HepG2 (cell line): ENCODE results near the gene SHF. TPM values are rescaled to one million over a fixed set of nuclear protein-coding genes. Genes with fewer than 3 reads are reported as not detected.

ENCODE experiments used
- BHLHE40 ChIP-seq: IDR thresholded peaks from 2 replicates; pipeline ENCODE4 v1.6.1; 2011; ENCODE audit warnings: low read length, improper control_type of control experiment
- CCDC6 ChIP-seq: sonication (generic); formaldehyde crosslinking; IDR thresholded peaks from 2 replicates; pipeline ENCODE4 v1.8.1; 2022; ENCODE audit warnings: mild to moderate bottlenecking, missing genetic modification reagents, moderate library complexity
- CENPX ChIP-seq: sonication (generic); formaldehyde crosslinking; IDR thresholded peaks from 2 replicates; pipeline ENCODE4 v1.9.0; 2021; ENCODE audit warnings: mild to moderate bottlenecking, missing genetic modification reagents, moderate library complexity
- CHCHD3 ChIP-seq: sonication (generic); formaldehyde crosslinking; IDR thresholded peaks from 2 replicates; pipeline ENCODE4 v1.8.0; 2022; ENCODE audit warnings: mild to moderate bottlenecking, missing genetic modification reagents, moderate library complexity
- FOXP1 ChIP-seq, 2 experiments: fragments of 450-650 bp in 1 of 2; IDR thresholded peaks; 2 replicates each; pipeline ENCODE4 v1.6.1; 2017 to 2018; ENCODE audit warnings: antibody characterized with exemption in 1 of 2
- HDAC1 ChIP-seq: sonication (generic); formaldehyde crosslinking; IDR thresholded peaks from 2 replicates; pipeline ENCODE4 v1.5.1; 2020; ENCODE audit warnings: mild to moderate bottlenecking, missing genetic modification reagents
- HDAC2 ChIP-seq: sonication (generic); formaldehyde crosslinking; IDR thresholded peaks from 2 replicates; pipeline ENCODE4 v1.4.0; 2020; ENCODE audit warnings: missing genetic modification reagents
- KDM2A ChIP-seq: sonication (generic); formaldehyde crosslinking; IDR thresholded peaks from 2 replicates; pipeline ENCODE4 v1.4.0; 2020; ENCODE audit warnings: low read depth, missing genetic modification reagents, borderline replicate concordance
- KLF6 ChIP-seq: IDR thresholded peaks from 2 replicates; pipeline ENCODE4 v1.8.0; 2016; ENCODE audit warnings: missing biosample characterization, missing genetic modification reagents
- MBD4 ChIP-seq: IDR thresholded peaks from 2 replicates; pipeline ENCODE4 v1.6.1; 2012; ENCODE audit warnings: low read length, inconsistent platforms, borderline replicate concordance
- NAIF1 ChIP-seq: sonication (generic); formaldehyde crosslinking; IDR thresholded peaks from 2 replicates; pipeline ENCODE4 v1.5.0; 2020; ENCODE audit warnings: mild to moderate bottlenecking, missing genetic modification reagents, borderline replicate concordance
- RELA ChIP-seq: sonication (generic); formaldehyde crosslinking; IDR thresholded peaks from 2 replicates; pipeline ENCODE4 v1.4.0; 2020; ENCODE audit warnings: missing genetic modification reagents
- SMC3 ChIP-seq: IDR thresholded peaks from 2 replicates; pipeline ENCODE4 v1.6.1; 2011; ENCODE audit warnings: low read length, improper control_type of control experiment
- SMYD3 ChIP-seq: sonication (generic); formaldehyde crosslinking; IDR thresholded peaks from 2 replicates; pipeline ENCODE4 v1.8.1; 2023; ENCODE audit warnings: mild to moderate bottlenecking, missing genetic modification reagents
- SRY ChIP-seq: sonication (generic); formaldehyde crosslinking; IDR thresholded peaks from 2 replicates; pipeline ENCODE4 v1.8.0; 2022; ENCODE audit warnings: mild to moderate bottlenecking, missing genetic modification reagents
- TARDBP ChIP-seq: sonication (generic); formaldehyde crosslinking; IDR thresholded peaks from 2 replicates; pipeline ENCODE4 v1.8.0; 2022; ENCODE audit warnings: mild to moderate bottlenecking, missing genetic modification reagents
- TEAD3 ChIP-seq: optimal IDR thresholded peaks from 2 replicates; pipeline ENCODE3; 2016; ENCODE audit warnings: borderline replicate concordance
- THAP11 ChIP-seq: IDR thresholded peaks from 2 replicates; pipeline ENCODE4 v1.6.1; 2016; ENCODE audit warnings: missing biosample characterization, missing genetic modification reagents
- THAP8 ChIP-seq: sonication (generic); formaldehyde crosslinking; IDR thresholded peaks from 2 replicates; pipeline ENCODE4 v1.5.1; 2020; ENCODE audit warnings: missing genetic modification reagents, mild to moderate bottlenecking, borderline replicate concordance
- ZBTB46 ChIP-seq: sonication (generic); formaldehyde crosslinking; IDR thresholded peaks from 2 replicates; pipeline ENCODE4 v1.4.0; 2020; ENCODE audit warnings: mild to moderate bottlenecking, missing genetic modification reagents, borderline replicate concordance
- ZBTB7B ChIP-seq: sonication (generic); formaldehyde crosslinking; IDR thresholded peaks from 2 replicates; pipeline ENCODE4 v1.4.0; 2020; ENCODE audit warnings: missing genetic modification reagents
- ZNF225 ChIP-seq: sonication (generic); formaldehyde crosslinking; IDR thresholded peaks from 2 replicates; pipeline ENCODE4 v1.4.0; 2020; ENCODE audit warnings: mild to moderate bottlenecking, missing genetic modification reagents
- ZNF274 ChIP-seq: sonication (generic); formaldehyde crosslinking; IDR thresholded peaks from 2 replicates; pipeline ENCODE4 v1.5.1; 2020; ENCODE audit warnings: mild to moderate bottlenecking, missing genetic modification reagents
- ZNF557 ChIP-seq: sonication (generic); formaldehyde crosslinking; IDR thresholded peaks from 2 replicates; pipeline ENCODE4 v1.4.0; 2020; ENCODE audit warnings: missing genetic modification reagents
- ZNF768 ChIP-seq: sonication (generic); formaldehyde crosslinking; IDR thresholded peaks from 2 replicates; pipeline ENCODE4 v1.4.0; 2020; ENCODE audit warnings: missing genetic modification reagents
- ZNF772 ChIP-seq: sonication (generic); formaldehyde crosslinking; IDR thresholded peaks from 2 replicates; pipeline ENCODE4 v1.5.0; 2020; ENCODE audit warnings: mild to moderate bottlenecking, missing genetic modification reagents
- ZNF782 ChIP-seq: sonication (generic); formaldehyde crosslinking; IDR thresholded peaks from 2 replicates; pipeline ENCODE4 v1.4.0; 2020; ENCODE audit warnings: missing genetic modification reagents, mild to moderate bottlenecking, borderline replicate concordance
- ZNF83 ChIP-seq: sonication (generic); formaldehyde crosslinking; IDR thresholded peaks from 2 replicates; pipeline ENCODE4 v1.4.0; 2020; ENCODE audit warnings: missing genetic modification reagents, mild to moderate bottlenecking, borderline replicate concordance
- ZNF883 ChIP-seq: sonication (generic); formaldehyde crosslinking; IDR thresholded peaks from 2 replicates; pipeline ENCODE4 v1.5.1; 2020; ENCODE audit warnings: mild to moderate bottlenecking, missing genetic modification reagents; ENCODE audit errors: not compliant biosample characterization
- polyA plus RNA-seq, 8 experiments: library from polyadenylated mRNA; depleted of rRNA in 3 of 8; stranded (reverse) in 7 of 8; unstranded in 1 of 8; fragments of >200 nt; fragmentation: Illumina TruSeq in 4 of 8; extraction: Trizol in 4 of 8; gene quantifications; 2 replicates each; pipeline versions ENCODE4 v1.2.1 to v1.2.3, GENCODE V29; 2011 to 2016; ENCODE audit warnings: low read depth in 4 of 8, missing spikeins in 1 of 8, mixed read lengths in 1 of 8; ENCODE audit not compliant: insufficient read depth in 1 of 8
- total RNA-seq, 5 experiments: library from RNA; depleted of rRNA; stranded (reverse); fragments of >200 nt; fragmentation: Illumina TruSeq; extraction: Trizol; gene quantifications; 2 replicates each; pipeline ENCODE4 v1.2.3, GENCODE V29; 2016; ENCODE audit warnings: low read depth in 1 of 5

SHF gene
- total and polyA plus RNA-seq, 2 of the 13 experiments (the other 11 are each of a cell fraction or from before 2014, with no cell fraction given): 20.9 to 25.5 TPM

GRCh38 chr15:45200001-45200798 is 12.4 kb upstream of the SHF start (continued):
- TF ChIP-seq ZNF772 (peak; percentile 82), THAP11 (CRISPR knock-in tag) (peak; percentile 73), ZNF225 (CRISPR knock-in tag) (no peak; the same call in 1 of the 2 replicates), SMYD3 (CRISPR knock-in tag) (peak; percentile 77; the same call in 1 of the 2 replicates), ZNF83 (0 out of 2 replicates have a peak, but pooled peaks have one; percentile 56), CHCHD3 (no peak), ZNF782 (CRISPR knock-in tag) (0 out of 2 replicates have a peak, but pooled peaks have one; percentile 33), RELA (CRISPR knock-in tag) (no peak; the same call in 1 of the 2 replicates), KDM2A (CRISPR knock-in tag) (peak; percentile 76), BHLHE40 (no peak), KLF6 (CRISPR knock-in tag) (no peak), TARDBP (CRISPR knock-in tag) (peak; percentile 93), SRY (CRISPR knock-in tag) (no peak; the same call in none of the 2 replicates), ZNF274 (no peak; the same call in 1 of the 2 replicates), ZBTB46 (CRISPR knock-in tag) (no peak), THAP8 (no peak), NAIF1 (CRISPR knock-in tag) (peak; percentile 87), ZNF557 (CRISPR knock-in tag) (peak; percentile 83; the same call in 1 of the 2 replicates), ZNF883 (no peak), HDAC1 (no peak), CENPX (CRISPR knock-in tag) (no peak), ZBTB7B (CRISPR knock-in tag) (peak; percentile 91), CCDC6 (0 out of 2 replicates have a peak, but pooled peaks have one; percentile 23), FOXP1 (IDR thresholded peaks at IDR 0.05) (no peak), FOXP1 (CRISPR knock-in tag; IDR thresholded peaks at IDR 0.05) (peak; percentile 18; the same call in 1 of the 2 replicates), MBD4 (no peak), ZNF768 (CRISPR knock-in tag) (no peak), SMC3 (no peak), HDAC2 (CRISPR knock-in tag) (peak; percentile 65), TEAD3 (peak; percentile 72)
